IMR-90 (cell line): ENCODE results near the gene KMT2B. TPM values are rescaled to one million over a fixed set of nuclear protein-coding genes. Genes with fewer than 3 reads are reported as not detected.

Source experiments
- ATAC-seq: fragments of 200-7000 bp; cut with Tn5 transposase; 2 replicates; pipeline ENCODE4 v1.9.1; 2020; ENCODE audit warnings: low read depth, mild to moderate bottlenecking, moderate library complexity
- BruUV-seq: library from RNA; stranded (reverse); fragments of 400-500 nt; replicated peaks from 2 replicates; lab custom pipeline; 2021; lab: Mats Ljungman, UMichigan
- CTCF ChIA-PET: fragments of 300-600 bp; formaldehyde crosslinking; extraction: SDS; loops from one replicate; lab custom pipeline; 2021; ENCODE audit warnings: antibody characterized with exemption; lab: Yijun Ruan, JAX
- POLR2A ChIA-PET: fragments of 300-600 bp; sonication (Branson Sonifier 250); formaldehyde crosslinking; loops from one replicate; lab custom pipeline; 2022; ENCODE audit warnings: antibody characterized with exemption; ENCODE audit not compliant: unreplicated experiment; lab: Charles Lee
- DNase-seq: peaks from one replicate; pipeline ENCODE4 v3.0.0; 2013
- H2AFZ ChIP-seq: replicated peaks from 2 replicates; pipeline ENCODE3; 2013; ENCODE audit warnings: low read length, mild to moderate bottlenecking; ENCODE audit not compliant: poor library complexity
- H2AK5ac ChIP-seq: 2 replicates; pipeline ENCODE4 v1.6.1; 2013; ENCODE audit warnings: low read depth, low read length, inconsistent platforms
- H2AK9ac ChIP-seq: replicated peaks from 2 replicates; pipeline ENCODE3; 2013; ENCODE audit warnings: mild to moderate bottlenecking, low read depth, low read length, moderate library complexity; ENCODE audit not compliant: poor library complexity
- H2BK120ac ChIP-seq: 2 replicates; pipeline ENCODE4 v1.6.1; 2013; ENCODE audit warnings: low read depth, low read length, inconsistent platforms
- H2BK15ac ChIP-seq: 3 replicates; pipeline ENCODE4 v1.6.1; 2013; ENCODE audit warnings: low read depth, low read length, inconsistent platforms
- H2BK20ac ChIP-seq: 2 replicates; pipeline ENCODE4 v1.6.1; 2013; ENCODE audit warnings: low read depth, mild to moderate bottlenecking, inconsistent platforms, low read length, moderate library complexity
- H2BK5ac ChIP-seq: 2 replicates; pipeline ENCODE4 v1.6.1; 2013; ENCODE audit warnings: mild to moderate bottlenecking, low read depth, low read length, inconsistent platforms; ENCODE audit not compliant: poor library complexity, severe bottlenecking
- H3K14ac ChIP-seq: replicated peaks from 2 replicates; pipeline ENCODE4 v1.6.1; 2013; ENCODE audit warnings: low read depth, low read length, inconsistent platforms
- H3K18ac ChIP-seq: 2 replicates; pipeline ENCODE4 v1.6.1; 2013; ENCODE audit warnings: low read depth, low read length, control low read depth
- H3K23ac ChIP-seq: 2 replicates; pipeline ENCODE4 v1.6.1; 2013; ENCODE audit warnings: low read depth, low read length, inconsistent platforms
- H3K27ac ChIP-seq: 2 replicates; pipeline ENCODE4 v1.5.1; 2013; ENCODE audit warnings: mild to moderate bottlenecking, control low read depth, low read length; ENCODE audit not compliant: insufficient read depth
- H3K27me3 ChIP-seq: 2 replicates; pipeline ENCODE4 v1.6.1; 2013; ENCODE audit warnings: low read length; ENCODE audit not compliant: control insufficient read depth, insufficient read depth
- H3K36me3 ChIP-seq: 2 replicates; pipeline ENCODE4 v1.6.1; 2013; ENCODE audit warnings: low read length, mixed read lengths; ENCODE audit not compliant: control insufficient read depth, insufficient read depth
- H3K4ac ChIP-seq: 2 replicates; pipeline ENCODE4 v1.6.1; 2013; ENCODE audit warnings: low read depth, low read length, inconsistent platforms
- H3K4me1 ChIP-seq: 2 replicates; pipeline ENCODE4 v1.6.1; 2013; ENCODE audit warnings: low read length, mixed read lengths; ENCODE audit not compliant: control insufficient read depth, insufficient read depth
- H3K4me2 ChIP-seq: 2 replicates; pipeline ENCODE4 v1.6.1; 2013; ENCODE audit warnings: low read depth, mild to moderate bottlenecking, control low read depth, low read length, moderate library complexity
- H3K4me3 ChIP-seq: 2 replicates; pipeline ENCODE4 v1.5.1; 2013; ENCODE audit warnings: low read depth, mild to moderate bottlenecking, control low read depth, low read length, moderate library complexity; ENCODE audit not compliant: insufficient read depth
- H3K56ac ChIP-seq: 2 replicates; pipeline ENCODE4 v1.6.1; 2013; ENCODE audit warnings: low read length, inconsistent platforms; ENCODE audit not compliant: insufficient read depth; ENCODE audit errors: extremely low read depth
- H3K79me1 ChIP-seq, 2 experiments: 2 replicates each; pipeline ENCODE4 v1.6.1; 2013; ENCODE audit warnings: low read length in 2 of 2, inconsistent platforms in 1 of 2, low read depth in 1 of 2
- H3K9ac ChIP-seq: 2 replicates; pipeline ENCODE4 v1.6.1; 2013; ENCODE audit warnings: low read depth, low read length, control low read depth
- H3K9me1 ChIP-seq: 2 replicates; pipeline ENCODE4 v1.6.1; 2013; ENCODE audit warnings: low read length, inconsistent platforms; ENCODE audit not compliant: insufficient read depth
- H3K9me3 ChIP-seq: 2 replicates; pipeline ENCODE4 v1.6.1; 2013; ENCODE audit warnings: low read length; ENCODE audit not compliant: control insufficient read depth, insufficient read depth
- H4K20me1 ChIP-seq: 2 replicates; pipeline ENCODE4 v1.6.1; 2013; ENCODE audit warnings: low read length, inconsistent platforms; ENCODE audit not compliant: insufficient read depth
- H4K5ac ChIP-seq: 2 replicates; pipeline ENCODE4 v1.6.1; 2013; ENCODE audit warnings: mild to moderate bottlenecking, low read depth, low read length, control low read depth
- H4K8ac ChIP-seq, 2 experiments: 2 replicates each; pipeline ENCODE4 v1.6.1; 2013; ENCODE audit warnings: low read depth in 2 of 2, low read length in 2 of 2, control low read depth in 1 of 2, inconsistent platforms in 1 of 2
- H4K91ac ChIP-seq: 2 replicates; pipeline ENCODE4 v1.6.1; 2013; ENCODE audit warnings: low read depth, low read length, inconsistent platforms; ENCODE audit not compliant: insufficient read depth
- BHLHE40 ChIP-seq: fragments of 150-350 bp; IDR thresholded peaks from 2 replicates; pipeline ENCODE4 v1.6.1; 2016; ENCODE audit warnings: mild to moderate bottlenecking, low read depth, low read length
- CHD1 ChIP-seq: IDR thresholded peaks from 2 replicates; pipeline ENCODE4 v1.6.1; 2012; ENCODE audit warnings: low read depth, low read length, improper control_type of control experiment
- RAD21 ChIP-seq: IDR thresholded peaks from 2 replicates; pipeline ENCODE4 v1.6.1; 2012; ENCODE audit warnings: low read length, improper control_type of control experiment
- RCOR1 ChIP-seq: IDR thresholded peaks from 2 replicates; pipeline ENCODE4 v1.6.1; 2012; ENCODE audit warnings: mild to moderate bottlenecking, low read length, improper control_type of control experiment; ENCODE audit not compliant: insufficient replicate concordance
- RFX5 ChIP-seq: IDR thresholded peaks from 2 replicates; pipeline ENCODE4 v1.8.0; 2012; ENCODE audit warnings: low read depth, mild to moderate bottlenecking, low read length, moderate library complexity
- WGBS, 2 experiments: methylation state at CpG; one replicate each; pipeline versions ENCODE4 v1.1.5 to v1.1.7; 2013; ENCODE audit warnings: missing lambda C conversion rate in 2 of 2; ENCODE audit not compliant: insufficient read length in 1 of 2; ENCODE audit errors: extremely low coverage in 2 of 2; 5-methylcytosine and 5-hydroxymethylcytosine counted together
- dilution Hi-C: fragments of 300-500 bp; cut with HindIII; formaldehyde crosslinking; loops from one replicate; pipeline ENCODE4 v1.14.3; 2018; ENCODE audit warnings: low sequenced_read_pairs; ENCODE audit not compliant: unreplicated experiment
- in situ Hi-C: fragments of 300-500 bp; cut with MboI; formaldehyde crosslinking; loops from 3 replicates; pipeline ENCODE4 v1.14.3; 2019; ENCODE audit warnings: low sequenced_read_pairs, inconsistent platforms, mixed read lengths
- intact Hi-C: fragments of 100-400 bp; cut with micrococcal nuclease; formaldehyde crosslinking; loops from 2 replicates; pipeline ENCODE4 v1.10.0; 2022
- polyA plus RNA-seq, 3 experiments: library from polyadenylated mRNA; depleted of rRNA; stranded (reverse); fragments of >200 nt; gene quantifications; 2 replicates each; pipeline ENCODE4 v1.2.3, GENCODE V29; 2012; ENCODE audit warnings: low replicate concordance in 1 of 3
- total RNA-seq: library from RNA; depleted of rRNA; stranded (reverse); fragments of >200 nt; gene quantifications from 2 replicates; pipeline ENCODE4 v1.2.3, GENCODE V29; 2012
- TF ChIP-seq, protein P1 (sequence below): fragments of 150-350 bp; IDR thresholded peaks from 2 replicates; pipeline ENCODE4 v1.6.1; 2016; ENCODE audit warnings: low read depth, mild to moderate bottlenecking, low read length, moderate library complexity, borderline replicate concordance

Gene KMT2B
- total and polyA plus RNA-seq, 2 of the 4 experiments (the other 2 are of a cell fraction), result 3.0 to 30.7 TPM

DNA sequence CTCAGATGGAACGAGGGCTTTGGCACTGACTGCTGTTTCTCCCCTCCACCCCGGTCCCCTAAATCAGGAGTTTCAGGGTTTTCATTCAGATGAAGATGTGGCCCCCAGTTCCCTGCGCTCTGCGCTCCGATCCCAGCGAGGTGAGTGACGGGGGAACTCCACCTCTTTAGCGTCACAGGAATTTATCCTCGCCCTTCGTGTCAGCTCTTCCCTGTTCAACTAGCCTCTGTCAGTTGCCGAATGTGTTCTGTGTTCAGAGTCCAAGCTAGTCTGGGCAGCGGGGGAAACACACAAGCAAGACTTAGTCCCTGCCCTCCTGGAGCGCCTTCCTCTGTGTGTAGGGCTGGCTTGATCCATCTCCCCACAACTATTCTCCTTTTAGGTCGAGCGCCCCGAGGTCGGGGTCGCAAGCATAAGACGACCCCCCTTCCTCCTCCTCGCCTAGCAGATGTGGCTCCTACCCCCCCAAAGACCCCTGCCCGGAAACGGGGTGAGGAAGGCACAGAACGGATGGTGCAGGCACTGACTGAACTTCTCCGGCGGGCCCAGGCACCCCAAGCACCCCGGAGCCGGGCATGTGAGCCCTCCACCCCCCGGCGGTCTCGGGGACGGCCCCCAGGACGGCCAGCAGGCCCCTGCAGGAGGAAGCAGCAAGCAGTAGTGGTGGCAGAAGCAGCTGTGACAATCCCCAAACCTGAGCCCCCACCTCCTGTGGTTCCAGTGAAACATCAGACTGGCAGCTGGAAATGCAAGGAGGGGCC, 1.8 kb downstream of the KMT2B start:
- Histone ChIP-seq H4K20me1 (peaks cover 28% of the 10 kb centered on the region), H3K23ac (peak overlapping the region; percentile 95; the same call in 1 of the 2 replicates), H3K14ac (no peak overlapping the region), H3K4ac (no peak overlapping the region), H2BK5ac (no peak overlapping the region), H2AFZ (no peak overlapping the region), H2AK5ac (no peak overlapping the region), H3K4me1 (peaks cover 14% of the 10 kb centered on the region), H3K4me2 (peak overlapping the region; percentile 91), H3K9ac (peak overlapping the region; percentile 94), H3K27ac (no peak overlapping the region), H2BK120ac (no peak overlapping the region), H3K18ac (no peak overlapping the region), H3K36me3 (peaks cover 37% of the 10 kb centered on the region), H2BK20ac (no peak overlapping the region), H3K9me3 (no peaks in the 10 kb centered on the region), H2BK15ac (no peak overlapping the region), H4K8ac (no peak overlapping the region), H3K9me1 (no peaks in the 10 kb centered on the region; the same call in 1 of the 2 replicates), H3K27me3 (no peaks in the 10 kb centered on the region), H4K5ac (no peak overlapping the region), H2AK9ac (peak overlapping the region; percentile 73), H4K91ac (no peak overlapping the region), H3K4me3 (no peak overlapping the region), H3K56ac (no peak overlapping the region; the same call in 1 of the 2 replicates), H3K79me1 (peaks cover 16 to 55% of the 10 kb centered on the region in 2 experiments; a peak in 3 of 4 replicates)
- in situ Hi-C loops (loop anchor here (5.0 kb wide), 1 partner anchor 172 kb away; the partner anchor contains the start of gene TMEM147), intact Hi-C loops (no loop called here), dilution Hi-C loops (no loop called here)
- DNase-seq (no peak), ATAC-seq (no peak)
- POLR2A ChIA-PET, result no interaction called here
- CTCF ChIA-PET, result interaction anchor here (0.9 kb wide), 1 partner anchor 14 kb away, joined by 3 read pairs; no protein-coding TSS in a partner anchor
- WGBS, 2 experiments, result 92% methylated on average over 16 of the region's 32 CpGs; no CpG with 5 or more reads in 1 of the 2 experiments
- no peak for TF ChIP-seq RAD21
- no peak for TF ChIP-seq RFX5
- TF ChIP-seq BHLHE40, result no peak
- no peak for TF ChIP-seq CHD1
- TF ChIP-seq, protein P1, sequence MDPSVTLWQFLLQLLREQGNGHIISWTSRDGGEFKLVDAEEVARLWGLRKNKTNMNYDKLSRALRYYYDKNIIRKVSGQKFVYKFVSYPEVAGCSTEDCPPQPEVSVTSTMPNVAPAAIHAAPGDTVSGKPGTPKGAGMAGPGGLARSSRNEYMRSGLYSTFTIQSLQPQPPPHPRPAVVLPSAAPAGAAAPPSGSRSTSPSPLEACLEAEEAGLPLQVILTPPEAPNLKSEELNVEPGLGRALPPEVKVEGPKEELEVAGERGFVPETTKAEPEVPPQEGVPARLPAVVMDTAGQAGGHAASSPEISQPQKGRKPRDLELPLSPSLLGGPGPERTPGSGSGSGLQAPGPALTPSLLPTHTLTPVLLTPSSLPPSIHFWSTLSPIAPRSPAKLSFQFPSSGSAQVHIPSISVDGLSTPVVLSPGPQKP, result no peak
- no peak for TF ChIP-seq RCOR1
- no TSS peak for BruUV-seq
